WERI-Rb-1 (cell line): ENCODE measurements around the gene PREX1.

Experiments
- DNase-seq: peaks from one replicate; pipeline ENCODE4 v3.0.0-alpha.2; 2020
- H3K27ac ChIP-seq: fragments of 250-450 bp; sonication (Bioruptor Pico); 2 replicates; pipeline ENCODE4 v1.5.1; 2020; ENCODE audit warnings: mild to moderate bottlenecking, moderate library complexity
- H3K27me3 ChIP-seq: fragments of 250-450 bp; sonication (Bioruptor Pico); 2 replicates; pipeline ENCODE4 v1.5.1; 2021; ENCODE audit warnings: mild to moderate bottlenecking, low read depth, moderate library complexity; ENCODE audit not compliant: insufficient read depth, severe bottlenecking
- H3K36me3 ChIP-seq: fragments of 250-450 bp; sonication (Bioruptor Pico); 2 replicates; pipeline ENCODE4 v1.5.1; 2020; ENCODE audit warnings: mild to moderate bottlenecking, moderate library complexity
- H3K4me3 ChIP-seq: 2 replicates; pipeline ENCODE4 v1.5.1; 2011; ENCODE audit warnings: low read depth, mild to moderate bottlenecking, control low read depth, low read length
- H3K9me3 ChIP-seq: fragments of 250-450 bp; sonication (Bioruptor Pico); 2 replicates; pipeline ENCODE4 v1.5.1; 2021; ENCODE audit warnings: mild to moderate bottlenecking, moderate library complexity; ENCODE audit not compliant: severe bottlenecking
- CTCF ChIP-seq: IDR thresholded peaks from 2 replicates; pipeline ENCODE4 v1.5.1; 2011; ENCODE audit warnings: low read depth, mild to moderate bottlenecking, control low read depth, inconsistent platforms, low read length

Gene PREX1

GRCh38 chr20:48620154-48620506, 207.7 kb downstream of the PREX1 start:
- Histone ChIP-seq H3K4me3 (no peak overlapping the region), H3K27me3 (no peaks in the 10 kb centered on the region), H3K36me3 (peaks cover under 1% of the 10 kb centered on the region; the same call in 1 of the 2 replicates), H3K27ac (no peak overlapping the region), H3K9me3 (no peaks in the 10 kb centered on the region)
- no peak for DNase-seq
- TF ChIP-seq CTCF = no peak

GRCh38 chr20:48619126-48620101, 208.4 kb downstream of the PREX1 start:
- Histone ChIP-seq H3K9me3 (no peaks in the 10 kb centered on the region), H3K36me3 (no peaks in the 10 kb centered on the region), H3K27me3 (no peaks in the 10 kb centered on the region), H3K4me3 (no peak overlapping the region), H3K27ac (no peak overlapping the region)
- no peak for DNase-seq
- no peak for TF ChIP-seq CTCF

- no peaks in the 10 kb centered on the region for H3K27me3 ChIP-seq
- H3K4me3 ChIP-seq = no peak overlapping the region
- no peak for TF ChIP-seq CTCF
- H3K9me3 ChIP-seq = no peaks in the 10 kb centered on the region
- no peaks in the 10 kb centered on the region for H3K36me3 ChIP-seq
- DNase-seq = no peak
- H3K27ac ChIP-seq = no peak overlapping the region
These were observed 209.2 kb downstream of the PREX1 start for GRCh38 chr20:48618631-48619030.

GRCh38 chr20:48618052-48618451, 209.7 kb downstream of the PREX1 start:
- Histone ChIP-seq H3K9me3 (no peaks in the 10 kb centered on the region), H3K4me3 (no peak overlapping the region), H3K27ac (no peak overlapping the region), H3K36me3 (no peaks in the 10 kb centered on the region), H3K27me3 (no peaks in the 10 kb centered on the region)
- no peak for DNase-seq
- TF ChIP-seq CTCF = no peak

GRCh38 chr20:48617481-48617880, 210.3 kb downstream of the PREX1 start:
- Histone ChIP-seq H3K4me3 (no peak overlapping the region), H3K9me3 (no peaks in the 10 kb centered on the region), H3K36me3 (no peaks in the 10 kb centered on the region), H3K27ac (no peak overlapping the region), H3K27me3 (no peaks in the 10 kb centered on the region)
- no peak for DNase-seq
- TF ChIP-seq CTCF = no peak
